ENCODE measurements around the gene IL17RE. TPM values are rescaled to one million over a fixed set of nuclear protein-coding genes. Genes with fewer than 3 reads are reported as not detected.

IL17RE gene
- polyA plus RNA-seq, 1 donor (not counting 4 experiments of a cell fraction or from before 2014, with no cell fraction given): 16.0 TPM

DNA sequence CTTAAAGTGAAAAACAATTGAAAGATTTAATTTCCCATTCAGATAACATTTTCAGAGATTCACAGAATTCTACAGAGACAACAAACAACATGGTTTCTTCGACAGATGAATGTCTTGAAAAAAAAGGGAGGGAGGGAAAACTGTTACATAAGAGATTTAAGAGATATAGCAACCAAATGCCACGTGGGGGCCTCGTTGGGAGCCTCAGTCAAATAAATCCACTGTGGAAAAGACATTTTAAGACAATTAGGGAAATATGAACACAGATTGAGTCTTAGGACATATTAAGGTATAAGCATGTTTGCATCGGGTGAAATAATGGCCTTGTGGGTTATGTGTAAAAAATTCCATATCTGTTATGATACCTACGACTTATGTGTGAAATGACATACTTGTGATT, 54.6 kb downstream of the IL17RE start:
- Histone ChIP-seq H3K4me3 (ENCODE audit: control insufficient read depth in 2 of 3, extremely low read depth in 1 of 3, insufficient read depth in 2 of 3, low read depth in 1 of 3, low read length in 3 of 3) (no peak overlapping the region), H3K27ac (ENCODE audit: control insufficient read depth, insufficient read depth, low read length) (no peak overlapping the region), H2AFZ (ENCODE audit: control insufficient read depth, low read length) (no peak overlapping the region), H3K9me3 (ENCODE audit: control insufficient read depth, low read depth, low read length) (no peaks in the 10 kb centered on the region), H3K4me2 (ENCODE audit: control insufficient read depth, extremely low read depth, insufficient read depth, low read depth, low read length) (no peak overlapping the region), H3K4me1 (ENCODE audit: control insufficient read depth, extremely low read depth, insufficient read depth, low read length) (no peaks in the 10 kb centered on the region), H3K36me3 (ENCODE audit: control insufficient read depth in 2 of 2, extremely low read depth in 1 of 2, insufficient read depth in 2 of 2, low read length in 2 of 2) (no peaks in the 10 kb centered on the region), H4K20me1 (ENCODE audit: control insufficient read depth, extremely low read depth, insufficient read depth, low read length) (no peaks in the 10 kb centered on the region), H3K79me2 (ENCODE audit: control insufficient read depth, insufficient read depth, low read length) (no peaks in the 10 kb centered on the region), H3K9ac (ENCODE audit: control insufficient read depth, extremely low read depth, insufficient read depth, low read length) (no peak overlapping the region), H3K27me3 (ENCODE audit: control insufficient read depth, extremely low read depth, insufficient read depth, low read length) (no peaks in the 10 kb centered on the region), H3K9me1 (ENCODE audit: control insufficient read depth, extremely low read depth, insufficient read depth, low read length) (no peaks in the 10 kb centered on the region)
- FAIRE-seq: no peak
- dilution Hi-C loops (cut with MboI; ENCODE audit: extremely low pct_ligation_motif_present, low sequenced_read_pairs): no loop called here
- no peak for DNase-seq (ENCODE audit: low read depth, low spot score)
- no peak for TF ChIP-seq EZH2 (IDR thresholded peaks at IDR 0.05; ENCODE audit: low read length)
- TF ChIP-seq, protein P1, sequence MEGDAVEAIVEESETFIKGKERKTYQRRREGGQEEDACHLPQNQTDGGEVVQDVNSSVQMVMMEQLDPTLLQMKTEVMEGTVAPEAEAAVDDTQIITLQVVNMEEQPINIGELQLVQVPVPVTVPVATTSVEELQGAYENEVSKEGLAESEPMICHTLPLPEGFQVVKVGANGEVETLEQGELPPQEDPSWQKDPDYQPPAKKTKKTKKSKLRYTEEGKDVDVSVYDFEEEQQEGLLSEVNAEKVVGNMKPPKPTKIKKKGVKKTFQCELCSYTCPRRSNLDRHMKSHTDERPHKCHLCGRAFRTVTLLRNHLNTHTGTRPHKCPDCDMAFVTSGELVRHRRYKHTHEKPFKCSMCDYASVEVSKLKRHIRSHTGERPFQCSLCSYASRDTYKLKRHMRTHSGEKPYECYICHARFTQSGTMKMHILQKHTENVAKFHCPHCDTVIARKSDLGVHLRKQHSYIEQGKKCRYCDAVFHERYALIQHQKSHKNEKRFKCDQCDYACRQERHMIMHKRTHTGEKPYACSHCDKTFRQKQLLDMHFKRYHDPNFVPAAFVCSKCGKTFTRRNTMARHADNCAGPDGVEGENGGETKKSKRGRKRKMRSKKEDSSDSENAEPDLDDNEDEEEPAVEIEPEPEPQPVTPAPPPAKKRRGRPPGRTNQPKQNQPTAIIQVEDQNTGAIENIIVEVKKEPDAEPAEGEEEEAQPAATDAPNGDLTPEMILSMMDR (optimal IDR thresholded peaks at IDR 0.05 in 1 of 3, IDR thresholded peaks at IDR 0.05 in 1 of 3, conservative IDR thresholded peaks at IDR 0.05 in 1 of 3; ENCODE audit: extremely low read depth in 1 of 3, insufficient read depth in 2 of 3, low read length in 3 of 3): no peak

DNA sequence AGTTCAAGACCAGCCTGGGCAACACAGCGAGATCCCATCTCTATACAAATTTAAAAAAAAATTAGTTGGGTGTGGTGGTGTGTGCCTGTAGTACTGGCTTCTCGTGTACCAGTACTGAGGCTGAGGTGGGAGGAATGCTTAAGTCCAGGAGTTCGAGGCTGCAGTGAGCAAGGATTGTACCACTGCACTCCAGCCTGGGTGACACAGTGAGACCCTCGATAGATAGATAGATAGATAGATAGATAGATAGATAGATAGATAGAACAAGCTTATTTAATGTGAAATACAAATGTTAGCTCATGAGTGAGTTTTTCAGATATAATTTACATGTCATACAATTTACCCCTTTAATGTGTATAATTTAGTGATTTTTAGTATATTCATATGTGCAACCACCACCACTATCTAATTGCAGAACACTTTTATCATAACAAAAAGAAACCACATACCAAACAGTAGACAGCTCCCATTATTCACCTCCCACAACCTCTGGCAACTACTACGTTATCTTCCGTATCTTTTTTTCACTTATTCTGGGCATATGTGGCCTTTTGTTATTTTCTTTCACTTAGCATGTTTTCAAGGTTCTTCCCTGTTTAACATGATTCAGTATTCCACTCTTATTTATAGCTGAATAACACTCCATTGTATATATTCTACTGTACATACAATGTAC, 62.7 kb downstream of the IL17RE start:
- dilution Hi-C loops (cut with MboI; ENCODE audit: extremely low pct_ligation_motif_present, low sequenced_read_pairs): no loop called here
- no peak for FAIRE-seq

More for the DNA sequence above, 62.7 kb downstream of the IL17RE start:
- Histone ChIP-seq H3K9ac (ENCODE audit: control insufficient read depth, extremely low read depth, insufficient read depth, low read length) (no peak overlapping the region), H3K4me1 (ENCODE audit: control insufficient read depth, extremely low read depth, insufficient read depth, low read length) (peaks cover 6% of the 10 kb centered on the region), H3K9me3 (ENCODE audit: control insufficient read depth, low read depth, low read length) (no peaks in the 10 kb centered on the region), H4K20me1 (ENCODE audit: control insufficient read depth, extremely low read depth, insufficient read depth, low read length) (no peaks in the 10 kb centered on the region), H2AFZ (ENCODE audit: control insufficient read depth, low read length) (no peak overlapping the region), H3K4me2 (ENCODE audit: control insufficient read depth, extremely low read depth, insufficient read depth, low read depth, low read length) (no peak overlapping the region), H3K79me2 (ENCODE audit: control insufficient read depth, insufficient read depth, low read length) (no peaks in the 10 kb centered on the region), H3K4me3 (ENCODE audit: control insufficient read depth in 2 of 3, extremely low read depth in 1 of 3, insufficient read depth in 2 of 3, low read depth in 1 of 3, low read length in 3 of 3) (no peak overlapping the region), H3K27ac (ENCODE audit: control insufficient read depth, insufficient read depth, low read length) (no peak overlapping the region), H3K27me3 (ENCODE audit: control insufficient read depth, extremely low read depth, insufficient read depth, low read length) (no peaks in the 10 kb centered on the region), H3K9me1 (ENCODE audit: control insufficient read depth, extremely low read depth, insufficient read depth, low read length) (no peaks in the 10 kb centered on the region), H3K36me3 (ENCODE audit: control insufficient read depth in 2 of 2, extremely low read depth in 1 of 2, insufficient read depth in 2 of 2, low read length in 2 of 2) (peaks cover 6% of the 10 kb centered on the region in 2 experiments)
- no peak for TF ChIP-seq EZH2 (IDR thresholded peaks at IDR 0.05; ENCODE audit: low read length)
- TF ChIP-seq, protein P1 (optimal IDR thresholded peaks at IDR 0.05 in 1 of 3, IDR thresholded peaks at IDR 0.05 in 1 of 3, conservative IDR thresholded peaks at IDR 0.05 in 1 of 3; ENCODE audit: extremely low read depth in 1 of 3, insufficient read depth in 2 of 3, low read length in 3 of 3): no peak
- DNase-seq (ENCODE audit: low read depth, low spot score): no peak

Small RNA genes lying within 50 kb of the gene (small RNA-seq; reads per million reads assigned to genes)
- gene RNU6-882P (ENCODE audit: insufficient read length in 3 of 3, low read depth in 3 of 3, low replicate concordance in 1 of 3): 0 reads per million in 3 experiments

Other genes with a start within 250 kb of the IL17RE start
- not detected in 3 replicates for gene CPNE9, start 199.0 kb upstream of the IL17RE start, polyA plus RNA-seq
- gene BRPF1, start 171.1 kb upstream of the IL17RE start, polyA plus RNA-seq: 7.9 to 9.4 TPM (median 8.0 TPM) in 3 replicates
- gene OGG1, start 152.9 kb upstream of the IL17RE start, polyA plus RNA-seq: 14.5 to 17.5 TPM (median 14.6 TPM) in 3 replicates
- gene CAMK1, start 132.9 kb upstream of the IL17RE start, polyA plus RNA-seq: 1.1 to 2.4 TPM (median 2.3 TPM) in 3 replicates
- 29.6 to 43.7 TPM (median 38.3 TPM) in 3 replicates for gene TADA3, start 110.4 kb upstream of the IL17RE start, polyA plus RNA-seq
- 161 to 325 TPM (median 173 TPM) in 3 replicates for gene ARPC4, start 109.8 kb upstream of the IL17RE start, polyA plus RNA-seq
- 11.3 to 19.1 TPM (median 11.7 TPM) in 3 replicates for gene TTLL3, start 92.6 kb upstream of the IL17RE start, polyA plus RNA-seq
- gene RPUSD3, start 58.8 kb upstream of the IL17RE start, polyA plus RNA-seq: 31.5 to 39.0 TPM (median 37.6 TPM) in 3 replicates
- gene CIDEC, start 22.6 kb upstream of the IL17RE start, polyA plus RNA-seq: not detected in 3 replicates
- 45.1 to 61.1 TPM (median 48.0 TPM) in 3 replicates for gene JAGN1, start 12.2 kb upstream of the IL17RE start, polyA plus RNA-seq
- gene IL17RC, start 14.2 kb downstream of the IL17RE start, polyA plus RNA-seq: 6.3 to 12.7 TPM (median 7.4 TPM) in 3 replicates
- 11.2 to 19.2 TPM (median 17.1 TPM) in 3 replicates for gene CRELD1, start 31.0 kb downstream of the IL17RE start, polyA plus RNA-seq
- gene PRRT3, start 49.6 kb downstream of the IL17RE start, polyA plus RNA-seq: 0.22 to 0.49 TPM (median 0.41 TPM) in 3 replicates
- gene EMC3, start 84.0 kb downstream of the IL17RE start, polyA plus RNA-seq: 106 to 160 TPM (median 120 TPM) in 3 replicates
- gene FANCD2, start 123.6 kb downstream of the IL17RE start, polyA plus RNA-seq: 3.4 to 20.8 TPM (median 12.5 TPM) in 3 replicates
- gene FANCD2OS, start 205.4 kb downstream of the IL17RE start, polyA plus RNA-seq: not detected in 3 replicates
- 279 to 295 TPM (median 280 TPM) in 3 replicates for gene BRK1, start 212.8 kb downstream of the IL17RE start, polyA plus RNA-seq
- gene VHL, start 238.9 kb downstream of the IL17RE start, polyA plus RNA-seq: 13.5 to 18.3 TPM (median 13.5 TPM) in 3 replicates

All from keratinocyte (primary cell).